K562 (cell line): Measurements from ENCODE around the gene MIB2. TPM values are rescaled to one million over a fixed set of nuclear protein-coding genes. Genes with fewer than 3 reads are reported as not detected.

Experiments used
- ATAC-seq: fragments of 200-7000 bp; cut with Tn5 transposase; 3 replicates; pipeline ENCODE4 v1.9.1; 2020; ENCODE audit warnings: moderate library complexity
- BruUV-seq: library from RNA; stranded (reverse); fragments of 400-500 nt; replicated peaks from 2 replicates; lab custom pipeline; 2021; lab: Mats Ljungman, UMichigan
- CTCF ChIA-PET: fragments of 300-600 bp; formaldehyde crosslinking; extraction: SDS; loops from one replicate; lab custom pipeline; 2021; ENCODE audit warnings: low intra/inter-chr PET ratio; lab: Yijun Ruan, JAX
- POLR2A ChIA-PET: fragments of 300-600, 350-650 bp; sonication (Branson Sonifier 250); formaldehyde crosslinking; extraction: SDS; loops from one replicate; lab custom pipeline; 2021; ENCODE audit warnings: antibody characterized with exemption, inconsistent platforms; lab: Yijun Ruan, JAX
- DNase-seq, 4 experiments: peaks; one replicate each; pipeline versions ENCODE4 v3.0.0 to v3.0.0-alpha.2; 2011 to 2018; ENCODE audit warnings: low spot score in 3 of 4, mixed read lengths in 3 of 4; ENCODE audit errors: extremely low read depth in 1 of 4
- FAIRE-seq: peaks from 2 replicates; lab custom pipeline; 2011; peaks lifted over from hg19 to GRCh38; lab: Jason Lieb, UNC
- H2AFZ ChIP-seq: 2 replicates; pipeline ENCODE4 v1.6.0; 2011; ENCODE audit warnings: low read depth, low read length, control low read depth, inconsistent platforms
- H3K27ac ChIP-seq: fragments of 200-600 bp; 3 replicates; pipeline ENCODE4 v1.8.0; 2011; ENCODE audit warnings: low read depth, mild to moderate bottlenecking, control low read depth, inconsistent platforms, low read length, moderate library complexity, mixed read lengths; ENCODE audit errors: extremely low read depth
- H3K27me3 ChIP-seq, 2 experiments: fragments of 300-600 bp in 1 of 2; 2 replicates in 1 of 2; 3 replicates in 1 of 2; pipeline versions ENCODE4 v1.6.0 to v1.8.0; 2011; ENCODE audit warnings: inconsistent platforms in 2 of 2, low read length in 2 of 2, mild to moderate bottlenecking in 1 of 2, mixed read lengths in 1 of 2, moderate library complexity in 1 of 2; ENCODE audit not compliant: control insufficient read depth in 2 of 2, insufficient read depth in 2 of 2
- H3K36me3 ChIP-seq: fragments of 300-600 bp; 3 replicates; pipeline ENCODE4 v1.8.0; 2011; ENCODE audit warnings: mild to moderate bottlenecking, low read length, inconsistent platforms; ENCODE audit not compliant: control insufficient read depth, insufficient read depth
- H3K4me1 ChIP-seq, 2 experiments: fragments of 200-600 bp in 1 of 2; replicated peaks in 1 of 2; 2 replicates in 1 of 2; 3 replicates in 1 of 2; pipeline versions ENCODE4 v1.5.1 to v1.8.0; 2011; ENCODE audit warnings: inconsistent platforms in 2 of 2, low read length in 2 of 2, mild to moderate bottlenecking in 1 of 2, mixed read lengths in 1 of 2, moderate library complexity in 1 of 2; ENCODE audit not compliant: control insufficient read depth in 2 of 2, insufficient read depth in 2 of 2
- H3K4me2 ChIP-seq: 2 replicates; pipeline ENCODE4 v1.6.1; 2011; ENCODE audit warnings: low read length, control low read depth, inconsistent platforms, mixed read lengths; ENCODE audit not compliant: insufficient read depth
- H3K4me3 ChIP-seq: fragments of 200-600 bp; sonication (generic), shearing (Covaris generic); 2 replicates; pipeline ENCODE4 v1.5.1; 2016; ENCODE audit warnings: control low read depth, inconsistent platforms
- H3K79me2 ChIP-seq: fragments of 200-600 bp; 3 replicates; pipeline ENCODE4 v1.8.0; 2011; ENCODE audit warnings: low read length, inconsistent platforms; ENCODE audit not compliant: control insufficient read depth, insufficient read depth
- H3K9ac ChIP-seq, 2 experiments: 2 replicates each; pipeline versions ENCODE4 v1.6.0 to v1.6.1; 2011; ENCODE audit warnings: low read depth in 2 of 2, low read length in 2 of 2, control low read depth in 1 of 2, inconsistent platforms in 1 of 2, mild to moderate bottlenecking in 1 of 2, mixed read lengths in 1 of 2; ENCODE audit not compliant: insufficient read depth in 1 of 2
- H3K9me1 ChIP-seq: one replicate; pipeline ENCODE4 v1.6.0; 2011; ENCODE audit warnings: inconsistent platforms, mild to moderate bottlenecking, low read length, moderate library complexity; ENCODE audit not compliant: control insufficient read depth, insufficient read depth
- H3K9me3 ChIP-seq: replicated peaks from 2 replicates; pipeline ENCODE4 v1.5.1; 2011; ENCODE audit warnings: low read depth, low read length, inconsistent platforms; ENCODE audit not compliant: control insufficient read depth, insufficient read depth
- H4K20me1 ChIP-seq: replicated peaks from 2 replicates; pipeline ENCODE4 v1.6.1; 2011; ENCODE audit warnings: low read length, inconsistent platforms, mixed read lengths; ENCODE audit not compliant: control insufficient read depth, insufficient read depth
- DLX4 ChIP-seq: fragments of 250-450 bp; sonication (Bioruptor Pico); IDR thresholded peaks from 2 replicates; pipeline ENCODE4 v1.6.1; 2021; ENCODE audit warnings: mild to moderate bottlenecking
- E2F3 ChIP-seq: fragments of 250-450 bp; sonication (Bioruptor Pico); IDR thresholded peaks from 2 replicates; pipeline ENCODE4 v1.4.0; 2020; ENCODE audit warnings: mild to moderate bottlenecking
- HMBOX1 ChIP-seq: sonication (generic); IDR thresholded peaks from 2 replicates; pipeline ENCODE4 v1.6.1; 2016
- KAT8 ChIP-seq: fragments of 450-650 bp; IDR thresholded peaks from 2 replicates; pipeline ENCODE4 v1.6.1; 2016; ENCODE audit warnings: low read depth, mild to moderate bottlenecking
- KDM4B ChIP-seq, 2 experiments: fragments of 450-650 bp in 1 of 2; sonication (generic) in 1 of 2; IDR thresholded peaks; 2 replicates each; pipeline ENCODE4 v1.6.1; 2016 to 2017; ENCODE audit warnings: borderline replicate concordance in 2 of 2, antibody characterized with exemption in 1 of 2, low read depth in 1 of 2, mild to moderate bottlenecking in 1 of 2
- MYNN ChIP-seq, 2 experiments: sonication (generic); formaldehyde crosslinking in 1 of 2; IDR thresholded peaks; 2 replicates each; pipeline versions ENCODE4 v1.5.0 to v1.6.1; 2016 to 2020; ENCODE audit warnings: antibody characterized with exemption in 1 of 2, missing genetic modification reagents in 1 of 2
- NUFIP1 ChIP-seq: fragments of 450-650 bp; IDR thresholded peaks from 2 replicates; pipeline ENCODE4 v1.6.1; 2018; ENCODE audit not compliant: partially characterized antibody
- SMARCE1 ChIP-seq: fragments of 450-650 bp; IDR thresholded peaks from 2 replicates; pipeline ENCODE4 v1.7.1; 2016; ENCODE audit warnings: mild to moderate bottlenecking
- SNRNP70 ChIP-seq: fragments of 200-400 bp; formaldehyde crosslinking; optimal IDR thresholded peaks from 2 replicates; pipeline ENCODE3; 2017; ENCODE audit warnings: low read depth, low read length
- SRSF9 ChIP-seq: fragments of 200-400 bp; formaldehyde crosslinking; IDR thresholded peaks from 2 replicates; pipeline ENCODE4 v1.6.1; 2017; ENCODE audit warnings: low read depth, low read length, borderline replicate concordance
- TSC22D4 ChIP-seq: fragments of 450-650 bp; IDR thresholded peaks from 2 replicates; pipeline ENCODE4 v1.6.1; 2016; ENCODE audit warnings: missing genetic modification characterization, missing biosample characterization, control low read depth
- ZBTB26 ChIP-seq: fragments of 450-650 bp; formaldehyde crosslinking; IDR thresholded peaks from 2 replicates; pipeline ENCODE4 v1.4.0; 2022; ENCODE audit warnings: missing genetic modification characterization
- ZNF184 ChIP-seq: sonication (generic); formaldehyde crosslinking; IDR thresholded peaks from 2 replicates; pipeline ENCODE4 v1.5.0; 2020; ENCODE audit warnings: missing genetic modification reagents
- ZNF212 ChIP-seq: fragments of 450-650 bp; formaldehyde crosslinking; IDR thresholded peaks from 2 replicates; pipeline ENCODE4 v1.4.0; 2020; ENCODE audit warnings: mild to moderate bottlenecking
- ZNF695 ChIP-seq: fragments of 450-650 bp; formaldehyde crosslinking; IDR thresholded peaks from 2 replicates; pipeline ENCODE4 v1.4.0; 2020; ENCODE audit warnings: mild to moderate bottlenecking, moderate library complexity
- ZNF766 ChIP-seq: fragments of 200-800 bp; sonication (Bioruptor generic); conservative IDR thresholded peaks from 2 replicates; pipeline ENCODE4 v1.6.1; 2016; ENCODE audit warnings: missing genetic modification characterization, missing compliant biosample characterization
- WGBS: fragments of 100-300 bp; shearing (Covaris generic); methylation state at CpG from one replicate; pipeline ENCODE4 v1.1.6; 2016; ENCODE audit warnings: low coverage, mixed read lengths; ENCODE audit not compliant: insufficient coverage; ENCODE audit errors: missing lambda C conversion rate; 5-methylcytosine and 5-hydroxymethylcytosine counted together
- in situ Hi-C: fragments of 300-500 bp; cut with MboI; formaldehyde crosslinking; loops from 4 replicates; pipeline ENCODE4 v1.15.0; 2018; ENCODE audit warnings: inconsistent platforms, mixed read lengths
- intact Hi-C: fragments of 100-400 bp; cut with micrococcal nuclease; formaldehyde crosslinking; loops from 2 replicates; pipeline ENCODE4 v1.14.2; 2022
- polyA plus RNA-seq, 8 experiments: library from polyadenylated mRNA; depleted of rRNA in 4 of 8; stranded (reverse) in 5 of 8; unstranded in 3 of 8; fragments of >200 nt; fragmentation: Nextera tagmentation in 2 of 8; fragmentation: Illumina TruSeq in 1 of 8; extraction: Ambion mirVana in 2 of 8; extraction: Trizol in 1 of 8; gene quantifications; 2 replicates each; pipeline versions ENCODE4 v1.2.1 to v1.2.3, GENCODE V29; 2011 to 2014; ENCODE audit warnings: inconsistent platforms in 1 of 8, missing spikeins in 1 of 8
- total RNA-seq, 7 experiments: library from RNA; depleted of rRNA in 6 of 7; stranded (reverse); fragments of >200 nt in 6 of 7; fragmentation: Illumina TruSeq in 2 of 7; extraction: Trizol in 2 of 7; gene quantifications; 2 replicates each; pipeline versions ENCODE4 v1.2.1 to v1.2.3, GENCODE V29; 2011 to 2021; ENCODE audit warnings: low replicate concordance in 1 of 7
- TF ChIP-seq, protein P1 (sequence below), 2 experiments: IDR thresholded peaks; 2 replicates each; pipeline ENCODE4 v1.6.1; 2012; ENCODE audit warnings: improper control_type of control experiment in 2 of 2, low read depth in 2 of 2, low read length in 2 of 2, borderline replicate concordance in 1 of 2

The MIB2 gene
- total and polyA plus RNA-seq, 9 of the 15 experiments (the other 6 are each of a cell fraction or from before 2014, with no cell fraction given): 0.04 to 17.0 (median 4.9) TPM; not detected in 1

DNA sequence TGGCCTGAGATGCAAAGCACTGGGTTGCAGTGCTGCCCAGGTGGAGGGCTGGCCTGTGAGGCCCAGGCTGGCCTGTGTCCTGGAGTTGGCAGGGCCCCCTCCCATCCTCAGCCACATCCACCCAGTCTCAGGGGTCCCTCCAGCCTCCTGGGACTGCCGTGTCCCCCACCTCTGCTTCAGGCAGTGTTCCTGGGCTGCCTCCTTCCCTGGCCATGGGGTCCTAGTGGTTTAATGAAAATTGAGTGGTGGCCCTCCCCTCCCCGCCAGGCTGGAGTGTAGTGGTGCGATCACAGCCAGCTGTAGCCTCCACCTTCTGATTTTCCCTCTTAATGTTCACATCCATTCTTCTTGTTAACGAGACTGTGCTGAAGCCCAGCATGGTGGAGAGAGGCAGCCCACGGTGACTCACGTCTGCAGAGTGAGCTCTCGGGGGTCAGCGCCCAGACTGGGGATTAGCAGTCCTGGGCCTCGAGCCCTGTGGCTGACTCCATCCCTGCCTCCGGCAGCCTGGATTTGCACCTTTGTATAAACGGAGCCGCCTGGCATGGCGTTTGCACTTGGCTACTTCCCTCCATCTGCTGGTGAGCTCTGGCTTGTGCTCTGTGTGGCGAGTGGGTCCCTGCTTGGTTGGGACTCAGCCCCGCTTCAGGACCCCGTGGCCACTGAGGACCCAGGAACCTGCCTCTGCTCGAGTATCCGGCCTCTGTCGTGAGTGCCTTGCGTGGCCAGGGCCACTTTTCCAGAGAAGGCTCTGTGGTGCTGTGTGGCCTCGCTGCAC, 6.9 kb downstream of the MIB2 start:
- CTCF ChIA-PET: no interaction called here
- no peaks in the 10 kb centered on the region for H3K27me3 ChIP-seq
- POLR2A ChIA-PET: interaction anchor here (0.5 to 1.1 kb wide), 5 partner anchors 34 to 165 kb away, joined by 3 to 5 read pairs (median 3); no protein-coding TSS in a partner anchor
- H3K4me1 ChIP-seq: peaks cover under 1 to 91% of the 10 kb centered on the region in 2 experiments; a peak in 3 of 5 replicates
- TF ChIP-seq KAT8 (no peak), SRSF9 (no peak), HMBOX1 (no peak), ZNF766 (CRISPR knock-in tag) (no peak), KDM4B (IDR thresholded peaks at IDR 0.05; ENCODE audit: borderline replicate concordance in 2 of 2, low read depth in 1 of 2) (no peak), E2F3 (CRISPR knock-in tag) (no peak), MYNN (IDR thresholded peaks at IDR 0.05) (no peak), MYNN (CRISPR knock-in tag; IDR thresholded peaks at IDR 0.05) (no peak), NUFIP1 (no peak), SNRNP70 (no peak), ZNF695 (CRISPR knock-in tag) (no peak), DLX4 (CRISPR knock-in tag) (no peak), ZBTB26 (CRISPR knock-in tag) (no peak), ZNF184 (CRISPR knock-in tag) (no peak), SMARCE1 (no peak), TSC22D4 (no peak), ZNF212 (CRISPR knock-in tag) (no peak)
- TF ChIP-seq, protein P1, sequence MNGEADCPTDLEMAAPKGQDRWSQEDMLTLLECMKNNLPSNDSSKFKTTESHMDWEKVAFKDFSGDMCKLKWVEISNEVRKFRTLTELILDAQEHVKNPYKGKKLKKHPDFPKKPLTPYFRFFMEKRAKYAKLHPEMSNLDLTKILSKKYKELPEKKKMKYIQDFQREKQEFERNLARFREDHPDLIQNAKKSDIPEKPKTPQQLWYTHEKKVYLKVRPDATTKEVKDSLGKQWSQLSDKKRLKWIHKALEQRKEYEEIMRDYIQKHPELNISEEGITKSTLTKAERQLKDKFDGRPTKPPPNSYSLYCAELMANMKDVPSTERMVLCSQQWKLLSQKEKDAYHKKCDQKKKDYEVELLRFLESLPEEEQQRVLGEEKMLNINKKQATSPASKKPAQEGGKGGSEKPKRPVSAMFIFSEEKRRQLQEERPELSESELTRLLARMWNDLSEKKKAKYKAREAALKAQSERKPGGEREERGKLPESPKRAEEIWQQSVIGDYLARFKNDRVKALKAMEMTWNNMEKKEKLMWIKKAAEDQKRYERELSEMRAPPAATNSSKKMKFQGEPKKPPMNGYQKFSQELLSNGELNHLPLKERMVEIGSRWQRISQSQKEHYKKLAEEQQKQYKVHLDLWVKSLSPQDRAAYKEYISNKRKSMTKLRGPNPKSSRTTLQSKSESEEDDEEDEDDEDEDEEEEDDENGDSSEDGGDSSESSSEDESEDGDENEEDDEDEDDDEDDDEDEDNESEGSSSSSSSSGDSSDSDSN (IDR thresholded peaks at IDR 0.05; ENCODE audit: borderline replicate concordance in 1 of 2, low read depth in 2 of 2, low read length in 2 of 2): no peak
- peak; percentile 26 for FAIRE-seq
- H3K4me3 ChIP-seq: no peak overlapping the region
- H3K27ac ChIP-seq: no peak overlapping the region
- 40% methylated on average over 21 of the region's 21 CpGs for WGBS
- H3K36me3 ChIP-seq: peaks cover 9% of the 10 kb centered on the region; the same call in 2 of the 3 replicates
- intact Hi-C loops: no loop called here
- H3K9me3 ChIP-seq: no peaks in the 10 kb centered on the region
- H3K4me2 ChIP-seq: no peak overlapping the region
- H4K20me1 ChIP-seq: peaks cover 11% of the 10 kb centered on the region; the same call in 1 of the 2 replicates
- in situ Hi-C loops: no loop called here
- H3K9me1 ChIP-seq: no peaks in the 10 kb centered on the region
- no peak for DNase-seq
- no peak for ATAC-seq
- BruUV-seq: no TSS peak
- no peaks in the 10 kb centered on the region for H3K79me2 ChIP-seq
- H2AFZ ChIP-seq: no peak overlapping the region
- H3K9ac ChIP-seq: peak overlapping the region in 1 of 2 experiments; percentile 73; a peak in 2 of 4 replicates
